ENCODE results near the gene ALG3.

ALG3 gene

GRCh38 chr3:184234671-184235380, 13.9 kb downstream of the ALG3 start:
- DNase-seq, result no peak

GRCh38 chr3:184234224-184234623, 14.5 kb downstream of the ALG3 start:
- peak; percentile 22 for DNase-seq

GRCh38 chr3:184233127-184233843, 15.5 kb downstream of the ALG3 start:
- DNase-seq, result no peak

GRCh38 chr3:184231671-184232070, 17.1 kb downstream of the ALG3 start:
- no peak for DNase-seq

- peak; percentile 16 for DNase-seq
Measured at GRCh38 chr3:184230603-184231528, 17.9 kb downstream of the ALG3 start.

GRCh38 chr3:184230081-184230602, 18.6 kb downstream of the ALG3 start:
- no peak for DNase-seq

- no peak for DNase-seq
Measured at GRCh38 chr3:184229394-184230080, 19.2 kb downstream of the ALG3 start, which contains the start of gene VWA5B2. VWA5B2 (plus strand) TSS chr3:184229585; CDS start chr3:184230529, 944 bp downstream.

- no peak for DNase-seq
Measured at GRCh38 chr3:184228376-184229137, 20.2 kb downstream of the ALG3 start.

- no peak for DNase-seq
Measured at GRCh38 chr3:184227481-184227935, 21.3 kb downstream of the ALG3 start.

GRCh38 chr3:184223946-184224345, 24.8 kb downstream of the ALG3 start:
- no peak for DNase-seq

GRCh38 chr3:184222521-184222920, 26.2 kb downstream of the ALG3 start:
- DNase-seq, result no peak

GRCh38 chr3:184218814-184219213, 29.9 kb downstream of the ALG3 start:
- no peak for DNase-seq

GRCh38 chr3:184211718-184212117, 37.0 kb downstream of the ALG3 start:
- no peak for DNase-seq

- DNase-seq, result no peak
Measured at GRCh38 chr3:184211297-184211696, 37.5 kb downstream of the ALG3 start.

GRCh38 chr3:184209146-184209923, 39.4 kb downstream of the ALG3 start:
- no peak for DNase-seq

GRCh38 chr3:184203526-184203925, 45.2 kb downstream of the ALG3 start:
- no peak for DNase-seq

- no peak for DNase-seq
Measured at GRCh38 chr3:184200825-184201224, 47.9 kb downstream of the ALG3 start.

GRCh38 chr3:184198509-184198908, 50.3 kb downstream of the ALG3 start:
- no peak for DNase-seq

GRCh38 chr3:184196536-184196935, 52.2 kb downstream of the ALG3 start:
- DNase-seq, result no peak

- DNase-seq, result no peak
Measured at GRCh38 chr3:184193991-184194539, 54.7 kb downstream of the ALG3 start.
